Lower leg skin (tissue), 4 donors: Measurements from ENCODE around the gene ZNF580. TPM values are rescaled to one million over a fixed set of nuclear protein-coding genes. Genes with fewer than 3 reads are reported as not detected.

ENCODE experiments used
- DNase-seq, 2 donors: peaks; one replicate each; pipeline ENCODE4 v3.0.0-alpha.2; 2019; ENCODE audit warnings: low spot score in 2 of 2
- H3K4me3 ChIP-seq: fragments of 200-600 bp; sonication (generic); 2 replicates; pipeline ENCODE4 v1.5.1; 2017; ENCODE audit warnings: mild to moderate bottlenecking, low read depth; ENCODE audit not compliant: poor library complexity, severe bottlenecking
- CTCF ChIP-seq, 3 donors: fragments of 450-650 bp; IDR thresholded peaks; one replicate each; pipeline ENCODE4 v1.5.1; 2016; ENCODE audit warnings: antibody characterized with exemption in 3 of 3, mild to moderate bottlenecking in 3 of 3, moderate library complexity in 2 of 3
- POLR2A ChIP-seq, 2 donors: fragments of 450-650 bp; IDR thresholded peaks; one replicate each; pipeline ENCODE4 v1.6.1; 2016 to 2017; ENCODE audit warnings: antibody characterized with exemption in 2 of 2, mild to moderate bottlenecking in 1 of 2, moderate library complexity in 1 of 2
- WGBS, 2 donors: methylation state at CpG; one replicate each; pipeline ENCODE4 v1.1.5; 2018; 5-methylcytosine and 5-hydroxymethylcytosine counted together
- intact Hi-C: fragments of 100-400 bp; cut with DNase I; formaldehyde crosslinking; loops from one replicate; pipeline ENCODE4 v1.15.0; 2023; ENCODE audit warnings: low total_unique reads
- total RNA-seq, 4 donors: library from RNA; depleted of rRNA; stranded (reverse); fragments of >200 nt; gene quantifications; one replicate each; pipeline ENCODE4 v1.1.0, GENCODE V29; 2016

ZNF580 gene
- total RNA-seq, 4 donors from 2014 or later = 14.1 to 38.0 (median 22.9) TPM

- 89 to 91% methylated on average over 7 of the region's 7 CpGs for WGBS, 2 donors
- no peak for DNase-seq
- intact Hi-C loops = no loop called here
- no peak overlapping the region for H3K4me3 ChIP-seq
- TF ChIP-seq POLR2A (IDR thresholded peaks at IDR 0.05) = no peak
- TF ChIP-seq CTCF (IDR thresholded peaks at IDR 0.05) = no peak
Measured at GRCh38 chr19:55623130-55623529, 17.7 kb upstream of the ZNF580 start.

- 44 to 49% methylated on average over 7 of the region's 7 CpGs for WGBS, 2 donors
- intact Hi-C loops = no loop called here
- no peak overlapping the region for H3K4me3 ChIP-seq
- DNase-seq = no peak
- TF ChIP-seq CTCF (IDR thresholded peaks at IDR 0.05) (no peak), POLR2A (IDR thresholded peaks at IDR 0.05) (no peak)
Measured at GRCh38 chr19:55623561-55623960, 17.2 kb upstream of the ZNF580 start.

GRCh38 chr19:55624109-55625003, 16.4 kb upstream of the ZNF580 start, which contains the start of gene ZNF784:
Gene ZNF784, minus strand, starts transcription at chr19:55624566. Its CDS starts 5 bp downstream, at chr19:55624561.
- intact Hi-C loops = no loop called here
- peak; percentile 89 to 99 for DNase-seq
- peak within 1 kb of the TSS; percentile 26 for H3K4me3 ChIP-seq
- TF ChIP-seq POLR2A (IDR thresholded peaks at IDR 0.05) (no peak), CTCF (IDR thresholded peaks at IDR 0.05) (no peak)
- 1% methylated on average over 26 to 39 of the region's 56 CpGs for WGBS, 2 donors

GRCh38 chr19:55625004-55625326, 15.8 kb upstream of the ZNF580 start:
- intact Hi-C loops = no loop called here
- H3K4me3 ChIP-seq = no peak overlapping the region
- DNase-seq = no peak
- WGBS, 2 donors = 35 to 42% methylated on average over 11 of the region's 11 CpGs
- TF ChIP-seq POLR2A (IDR thresholded peaks at IDR 0.05) (no peak), CTCF (IDR thresholded peaks at IDR 0.05) (no peak)

- no peak for DNase-seq
- no peak for TF ChIP-seq CTCF (IDR thresholded peaks at IDR 0.05)
- no peak for TF ChIP-seq POLR2A (IDR thresholded peaks at IDR 0.05)
- intact Hi-C loops = no loop called here
- WGBS, 2 donors = 91 to 94% methylated on average over 11 of the region's 11 CpGs
- no peak overlapping the region for H3K4me3 ChIP-seq
Measured at GRCh38 chr19:55626350-55626749, 14.5 kb upstream of the ZNF580 start.
